Endothelial cell of umbilical vein (primary cell): ENCODE results near the gene COL6A2. TPM values are rescaled to one million over a fixed set of nuclear protein-coding genes. Genes with fewer than 3 reads are reported as not detected.

Source experiments
- BruUV-seq: library from RNA; stranded (reverse); fragments of 400-500 nt; replicated peaks from 2 replicates; lab custom pipeline; 2021; lab: Mats Ljungman, UMichigan
- CTCF ChIA-PET: fragments of 300-600, 350-600 bp; sonication (Branson Sonifier 250); formaldehyde crosslinking; loops from one replicate; lab custom pipeline; 2021; ENCODE audit warnings: antibody characterized with exemption, inconsistent platforms; lab: Charles Lee
- POLR2A ChIA-PET: fragments of 300-600, 350-600 bp; sonication (Branson Sonifier 250); formaldehyde crosslinking; loops from one replicate; lab custom pipeline; 2021; ENCODE audit warnings: antibody characterized with exemption, inconsistent platforms; lab: Charles Lee
- DNase-seq: peaks from one replicate; pipeline ENCODE4 v3.0.0-alpha.2; 2011; ENCODE audit warnings: low read depth, low spot score
- FAIRE-seq: peaks from 2 replicates; lab custom pipeline; 2011; peaks lifted over from hg19 to GRCh38; lab: Jason Lieb, UNC
- H2AFZ ChIP-seq: 2 replicates; pipeline ENCODE4 v1.6.0; 2012; ENCODE audit warnings: low read depth, low read length, control low read depth, inconsistent platforms
- H3K27ac ChIP-seq: 2 replicates; pipeline ENCODE4 v1.5.1; 2011; ENCODE audit warnings: low read depth, mild to moderate bottlenecking, control low read depth, low read length, moderate library complexity; ENCODE audit not compliant: insufficient read depth
- H3K27me3 ChIP-seq, 2 experiments: 2 replicates each; pipeline versions ENCODE4 v1.6.0 to v1.6.1; 2011; ENCODE audit warnings: low read length in 2 of 2, mixed read lengths in 1 of 2; ENCODE audit not compliant: control insufficient read depth in 2 of 2, insufficient read depth in 2 of 2
- H3K36me3 ChIP-seq, 2 experiments: 2 replicates in 1 of 2; 3 replicates in 1 of 2; pipeline ENCODE4 v1.5.1; 2011; ENCODE audit warnings: low read length in 2 of 2, mild to moderate bottlenecking in 1 of 2, moderate library complexity in 1 of 2; ENCODE audit not compliant: control insufficient read depth in 2 of 2, insufficient read depth in 2 of 2; ENCODE audit errors: extremely low read depth in 1 of 2
- H3K4me1 ChIP-seq: 3 replicates; pipeline ENCODE4 v1.5.1; 2011; ENCODE audit warnings: mild to moderate bottlenecking, low read length; ENCODE audit not compliant: control insufficient read depth, insufficient read depth; ENCODE audit errors: extremely low read depth
- H3K4me2 ChIP-seq: 2 replicates; pipeline ENCODE4 v1.6.1; 2011; ENCODE audit warnings: low read length, control low read depth, mixed read lengths; ENCODE audit not compliant: insufficient read depth
- H3K4me3 ChIP-seq, 3 experiments: fragments of 200-600 bp in 1 of 3; sonication (generic), shearing (Covaris generic) in 1 of 3; replicated peaks in 1 of 3; 2 replicates each; pipeline ENCODE4 v1.5.1; 2011 to 2016; ENCODE audit warnings: control low read depth in 3 of 3, low read length in 3 of 3, mild to moderate bottlenecking in 2 of 3, inconsistent platforms in 1 of 3, low read depth in 1 of 3, moderate library complexity in 1 of 3; ENCODE audit not compliant: insufficient read depth in 1 of 3
- H3K79me2 ChIP-seq: 2 replicates; pipeline ENCODE4 v1.6.0; 2012; ENCODE audit warnings: low read length, inconsistent platforms; ENCODE audit not compliant: control insufficient read depth, insufficient read depth
- H3K9ac ChIP-seq: replicated peaks from 2 replicates; pipeline ENCODE3; 2011; ENCODE audit warnings: low read length, control low read depth; ENCODE audit not compliant: insufficient read depth; ENCODE audit errors: extremely low read depth
- H3K9me1 ChIP-seq: replicated peaks from 3 replicates; pipeline ENCODE4 v1.6.0; 2011; ENCODE audit warnings: mild to moderate bottlenecking, low read length; ENCODE audit not compliant: control insufficient read depth, insufficient read depth; ENCODE audit errors: extremely low read depth
- H3K9me3 ChIP-seq: replicated peaks from 2 replicates; pipeline ENCODE4 v1.5.1; 2012; ENCODE audit warnings: low read length, inconsistent platforms; ENCODE audit not compliant: control insufficient read depth, insufficient read depth
- H4K20me1 ChIP-seq: replicated peaks from 2 replicates; pipeline ENCODE3; 2011; ENCODE audit warnings: mild to moderate bottlenecking, low read length; ENCODE audit not compliant: control insufficient read depth, insufficient read depth; ENCODE audit errors: extremely low read depth
- CTCF ChIP-seq, 2 donors: IDR thresholded peaks; 1 replicate in 1 of 2; 2 replicates in 1 of 2; pipeline ENCODE4 v1.5.1; 2011; ENCODE audit warnings: low read length in 2 of 2, mild to moderate bottlenecking in 2 of 2, moderate library complexity in 2 of 2, control low read depth in 1 of 2, inconsistent platforms in 1 of 2, low read depth in 1 of 2; ENCODE audit not compliant: insufficient read depth in 1 of 2; ENCODE audit errors: extremely low read depth in 1 of 2
- EZH2 ChIP-seq: IDR thresholded peaks from 2 replicates; pipeline ENCODE4 v1.6.1; 2012; ENCODE audit warnings: borderline replicate concordance, low read depth, mild to moderate bottlenecking, moderate library complexity, low read length, inconsistent platforms; ENCODE audit not compliant: severe bottlenecking
- FOS ChIP-seq: IDR thresholded peaks from 2 replicates; pipeline ENCODE4 v1.6.1; 2011; ENCODE audit warnings: mild to moderate bottlenecking, low read length, moderate library complexity, borderline replicate concordance; ENCODE audit not compliant: insufficient read depth
- GATA2 ChIP-seq: IDR thresholded peaks from 2 replicates; pipeline ENCODE4 v1.7.0; 2011; ENCODE audit warnings: low read depth, mild to moderate bottlenecking, moderate library complexity, mixed read lengths, low read length; ENCODE audit not compliant: insufficient read length, insufficient read depth
- JUN ChIP-seq: IDR thresholded peaks from 2 replicates; pipeline ENCODE4 v1.6.1; 2011; ENCODE audit warnings: borderline replicate concordance, low read depth; ENCODE audit not compliant: insufficient read length, insufficient read depth
- MAX ChIP-seq: IDR thresholded peaks from 2 replicates; pipeline ENCODE4 v1.6.1; 2011; ENCODE audit not compliant: insufficient read depth, insufficient read length
- MYC ChIP-seq: IDR thresholded peaks from one replicate; pipeline ENCODE4 v1.6.1; 2011; ENCODE audit warnings: mild to moderate bottlenecking, low read depth, low read length
- POLR2A ChIP-seq: IDR thresholded peaks from 2 replicates; pipeline ENCODE4 v1.6.1; 2012; ENCODE audit warnings: low read depth, mild to moderate bottlenecking, control low read depth, low read length
- POLR2AphosphoS5 ChIP-seq: IDR thresholded peaks from 2 replicates; pipeline ENCODE4 v1.6.1; 2012; ENCODE audit warnings: low read depth, mild to moderate bottlenecking, control low read depth, low read length, moderate library complexity; ENCODE audit not compliant: insufficient read depth
- dilution Hi-C: fragments of 300-500 bp; cut with MboI; formaldehyde crosslinking; loops from one replicate; pipeline ENCODE4 v1.15.0; 2019; ENCODE audit warnings: low sequenced_read_pairs; ENCODE audit not compliant: extremely low pct_ligation_motif_present
- intact Hi-C: fragments of 100-400 bp; cut with micrococcal nuclease; formaldehyde crosslinking; loops from one replicate; pipeline ENCODE4 v1.10.0; 2022
- polyA plus RNA-seq, 4 experiments: library from polyadenylated mRNA; depleted of rRNA in 3 of 4; stranded (reverse) in 3 of 4; unstranded in 1 of 4; fragments of >200 nt; gene quantifications; 2 replicates each; pipeline versions ENCODE4 v1.2.1 to v1.2.3, GENCODE V29; 2011 to 2012; ENCODE audit warnings: missing spikeins in 1 of 4
- total RNA-seq: library from RNA; stranded (reverse); gene quantifications from 2 replicates; pipeline ENCODE4 v1.2.3, GENCODE V29; 2021

Gene COL6A2
- total and polyA plus RNA-seq, 2 donors (not counting 3 experiments of a cell fraction or from before 2014, with no cell fraction given), result 3.4 to 6.1 TPM

- TF ChIP-seq MAX (no peak), MYC (no peak), EZH2 (no peak), POLR2A (no peak), POLR2AphosphoS5 (no peak), JUN (no peak), GATA2 (no peak), CTCF (IDR thresholded peaks at IDR 0.05; ENCODE audit: extremely low read depth in 1 of 2, insufficient read depth in 1 of 2, low read depth in 1 of 2, low read length in 2 of 2) (no peak), FOS (no peak)
- ChIA-PET CTCF (interaction anchor here (1.4 kb wide), 1 partner anchor 12 kb away, joined by 5 read pairs; no protein-coding TSS in a partner anchor), POLR2A (no interaction called here)
- no peaks in the 10 kb centered on the region for H3K9me1 ChIP-seq
- H3K9me3 ChIP-seq, result no peaks in the 10 kb centered on the region
- dilution Hi-C loops (no loop called here), intact Hi-C loops (no loop called here)
- H4K20me1 ChIP-seq, result no peaks in the 10 kb centered on the region
- no TSS peak for BruUV-seq
- H3K27me3 ChIP-seq, result no peaks in the 10 kb centered on the region
- no peak overlapping the region for H3K9ac ChIP-seq
- H3K4me3 ChIP-seq, result no peak overlapping the region
- DNase-seq, result no peak
- H3K4me2 ChIP-seq, result no peak overlapping the region
- no peaks in the 10 kb centered on the region for H3K36me3 ChIP-seq
- H3K27ac ChIP-seq, result no peak overlapping the region
- no peak overlapping the region for H2AFZ ChIP-seq
- no peaks in the 10 kb centered on the region for H3K79me2 ChIP-seq
- FAIRE-seq, result no peak
- H3K4me1 ChIP-seq, result no peaks in the 10 kb centered on the region
Measured at GRCh38 chr21:46130831-46131587, 33.1 kb downstream of the COL6A2 start.
